Fibroblast of gingiva (primary cell): Measurements from ENCODE around the gene C22orf23.

Experiments used
- DNase-seq: peaks from one replicate; pipeline ENCODE4 v3.0.0-alpha.2; 2011; ENCODE audit warnings: low read depth

The C22orf23 gene

GRCh38 chr22:37925767-37926166 lies 27.6 kb downstream of the C22orf23 start:
- DNase-seq = no peak

- DNase-seq = no peak
These were observed 28.1 kb downstream of the C22orf23 start for GRCh38 chr22:37925330-37925729.

- DNase-seq = no peak
These were observed 28.9 kb downstream of the C22orf23 start for GRCh38 chr22:37924386-37925065.

GRCh38 chr22:37923927-37924326 lies 29.5 kb downstream of the C22orf23 start:
- no peak for DNase-seq

- no peak for DNase-seq
These were observed 31.2 kb downstream of the C22orf23 start for GRCh38 chr22:37922191-37922590.

- DNase-seq = no peak
These were observed 33.3 kb downstream of the C22orf23 start for GRCh38 chr22:37920126-37920525.

DNA sequence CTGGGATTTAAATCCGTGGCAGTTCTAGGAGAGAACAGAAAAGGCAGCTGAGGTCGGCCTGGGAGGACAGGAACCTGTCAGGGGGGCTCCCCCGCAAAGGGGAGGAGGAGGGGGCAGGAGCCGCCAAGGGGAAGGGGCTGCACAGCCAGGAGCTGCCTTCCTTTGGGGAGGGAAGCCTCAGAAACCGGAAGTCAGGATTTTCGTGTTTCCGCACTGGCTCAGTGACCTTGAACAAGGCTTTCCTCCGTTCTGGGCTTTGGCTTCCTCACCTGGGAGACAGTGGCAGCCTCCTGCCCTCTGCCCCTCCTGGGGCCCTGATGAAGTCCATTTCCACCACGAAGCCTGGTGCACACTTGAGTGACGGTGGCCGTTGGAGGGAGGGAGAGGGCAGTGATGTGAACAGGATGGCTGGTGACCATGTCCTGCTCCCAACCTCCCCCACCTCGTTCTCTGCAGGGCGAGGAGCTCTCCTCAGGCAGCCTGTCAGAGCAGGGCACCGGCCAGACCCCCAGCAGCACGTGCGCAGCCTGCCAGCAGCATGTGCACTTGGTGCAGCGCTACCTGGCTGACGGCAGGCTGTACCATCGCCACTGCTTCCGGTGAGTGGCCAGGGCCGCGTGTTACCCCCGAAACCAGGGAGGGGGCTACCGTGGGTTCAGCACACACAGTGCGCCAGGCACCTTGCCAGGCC lies 34.7 kb downstream of the C22orf23 start:
- no peak for DNase-seq

- DNase-seq = no peak
These were observed 35.4 kb downstream of the C22orf23 start for GRCh38 chr22:37917874-37918548.

DNA sequence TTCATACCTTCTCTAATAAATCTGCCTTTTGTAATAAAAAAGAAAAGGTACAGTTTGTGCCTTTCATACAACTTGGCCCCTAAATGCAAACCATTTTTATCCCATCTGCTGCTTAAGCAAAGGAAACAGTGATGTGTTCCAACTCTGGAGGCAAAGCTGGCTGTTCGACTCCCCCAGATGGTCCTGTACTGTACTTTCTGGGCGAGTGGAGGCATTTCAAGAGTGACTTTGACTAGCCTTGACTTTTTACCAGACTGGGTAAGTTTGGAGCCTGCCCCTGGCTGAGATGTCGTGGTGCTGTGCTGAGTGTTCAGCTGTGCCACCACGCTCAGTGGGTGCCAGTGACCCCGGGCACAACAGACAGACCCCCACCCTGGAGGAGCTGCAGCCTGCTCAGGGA lies 37.1 kb downstream of the C22orf23 start:
- no peak for DNase-seq

- DNase-seq = no peak
These were observed 40.1 kb downstream of the C22orf23 start for GRCh38 chr22:37913233-37913721.

- DNase-seq = no peak
These were observed 41.2 kb downstream of the C22orf23 start for GRCh38 chr22:37912171-37912570.

DNA sequence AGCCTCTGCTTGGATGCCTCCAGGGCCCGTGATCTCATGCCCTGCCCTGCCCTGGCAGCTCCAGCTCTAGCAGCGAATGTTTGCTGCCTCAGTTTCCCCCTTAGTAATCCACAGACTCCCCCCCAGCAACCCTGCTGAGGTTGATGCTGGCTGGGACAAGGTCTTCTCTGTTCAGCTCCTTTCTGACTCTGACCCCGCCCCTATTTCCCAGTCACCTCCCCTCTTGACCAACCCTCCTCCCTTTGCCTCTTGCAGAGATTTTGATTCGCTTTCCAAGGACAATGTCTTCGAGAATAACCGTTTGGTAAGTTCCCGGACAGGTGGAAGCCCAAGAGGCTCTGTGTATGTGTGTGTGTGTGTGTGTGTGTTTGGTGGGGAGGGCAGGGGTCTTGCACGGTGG lies 41.7 kb downstream of the C22orf23 start:
- DNase-seq = no peak

DNA sequence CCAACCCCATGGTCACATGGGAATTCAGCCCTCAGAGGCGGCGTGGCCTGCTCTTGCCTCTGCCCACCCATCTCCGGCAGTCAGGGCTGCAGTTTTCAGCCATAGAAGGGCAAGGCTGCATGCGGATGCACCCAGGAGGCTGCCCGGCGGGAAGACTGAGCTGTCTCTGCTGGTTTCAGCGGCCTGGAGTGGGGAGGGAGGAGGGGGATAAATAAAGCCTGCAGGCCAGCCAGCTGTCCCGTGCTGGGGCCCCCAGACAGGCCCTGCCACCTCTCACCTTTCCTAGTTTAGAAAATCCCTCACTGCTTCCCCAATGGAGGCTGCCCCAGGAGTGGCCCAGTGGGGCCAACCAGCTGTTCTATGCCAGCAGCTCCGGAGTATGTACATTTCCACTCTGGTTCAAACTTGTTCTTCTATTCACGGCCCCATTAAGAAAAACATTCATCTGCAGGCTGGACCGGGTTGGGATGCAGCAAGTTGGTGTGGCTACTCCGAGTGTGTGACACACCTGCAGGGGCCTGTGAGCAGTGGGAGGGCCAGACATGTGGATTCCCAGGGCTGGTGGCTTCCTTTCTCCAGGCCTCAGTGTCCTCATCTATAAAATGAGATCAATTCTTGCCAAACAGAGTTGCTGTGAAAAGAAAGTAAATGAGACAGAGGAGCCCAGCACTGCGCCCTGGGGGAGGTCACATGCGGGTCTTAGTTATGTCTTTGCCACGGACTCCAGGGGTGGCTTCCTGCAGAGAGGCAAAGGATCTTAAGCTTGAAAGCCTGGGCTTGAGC lies 42.3 kb downstream of the C22orf23 start:
- no peak for DNase-seq

GRCh38 chr22:37909766-37910165 lies 43.6 kb downstream of the C22orf23 start:
- DNase-seq = peak; percentile 39

DNA sequence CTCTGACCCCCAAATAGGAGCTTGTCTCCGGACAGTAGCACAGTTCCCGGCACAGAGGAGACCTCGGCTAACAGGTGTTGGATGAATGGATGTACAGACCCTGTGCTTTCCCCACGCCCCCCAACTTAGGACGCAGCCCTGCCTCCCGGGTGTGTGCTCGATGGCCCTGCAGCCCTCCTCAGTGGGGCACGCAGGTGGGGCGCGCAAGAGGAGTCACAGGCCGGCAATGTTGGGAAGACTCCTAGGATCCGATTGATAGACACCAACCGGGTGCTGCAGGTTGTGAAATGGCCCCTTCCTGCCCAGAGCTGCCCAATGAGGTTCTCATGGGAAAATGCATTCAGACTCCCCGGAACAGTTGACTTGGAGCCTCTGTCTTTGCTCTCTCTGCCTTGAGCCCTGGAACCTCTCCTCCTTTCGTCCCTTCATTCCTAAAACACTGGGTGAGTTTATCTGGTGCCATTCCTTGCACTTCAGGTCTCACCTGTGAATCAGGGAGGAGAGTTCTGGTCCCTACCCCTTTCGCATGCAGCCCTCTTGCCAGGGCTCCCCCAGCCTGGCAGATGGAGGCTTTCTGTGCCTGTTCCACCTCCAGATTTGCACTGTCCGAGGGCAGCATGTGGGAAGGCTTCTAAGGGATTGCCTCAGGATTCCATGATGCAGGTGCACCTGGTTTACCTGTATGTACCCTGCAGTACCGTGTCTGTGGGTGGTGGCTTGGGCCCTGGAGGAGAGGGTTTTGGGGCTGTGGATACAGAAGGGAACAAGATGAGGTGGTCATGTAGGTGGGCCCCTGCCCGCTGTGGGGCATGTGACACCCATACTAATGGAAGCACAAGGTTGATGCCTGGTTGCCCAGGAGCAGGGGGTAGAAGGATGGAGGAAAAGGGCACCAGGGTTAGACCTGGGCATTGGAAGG lies 46.1 kb downstream of the C22orf23 start:
- peak; percentile 19 for DNase-seq

DNA sequence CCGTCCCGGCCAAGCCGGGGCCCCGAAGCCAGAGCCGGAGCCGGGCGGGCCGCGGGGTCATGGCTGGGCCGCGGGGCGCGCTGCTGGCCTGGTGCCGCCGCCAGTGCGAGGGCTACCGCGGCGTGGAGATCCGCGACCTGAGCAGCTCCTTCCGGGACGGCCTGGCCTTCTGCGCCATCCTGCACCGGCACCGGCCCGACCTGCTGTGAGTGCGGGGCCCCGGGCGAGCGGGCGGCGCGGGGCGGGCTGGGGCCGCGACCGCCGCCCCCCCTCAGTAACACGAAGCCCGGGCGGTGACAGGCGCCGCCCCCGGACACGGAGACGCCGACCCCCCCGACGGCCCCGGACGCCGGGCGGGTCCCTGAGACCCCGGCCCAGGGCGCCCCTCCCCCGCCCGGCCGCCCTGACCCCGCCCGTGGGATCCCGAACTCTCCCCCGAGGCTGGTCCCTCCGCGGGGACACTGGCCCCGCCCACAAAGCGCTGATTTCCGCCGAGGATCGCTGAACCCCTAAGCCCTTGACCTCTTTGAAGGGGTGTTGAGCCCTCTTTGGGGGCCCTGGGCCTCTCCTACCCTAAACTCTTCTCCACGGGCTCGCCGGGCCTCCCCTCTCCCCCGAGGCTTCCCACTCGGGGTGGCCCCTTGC lies 46.9 kb downstream of the C22orf23 start:
- no peak for DNase-seq

DNA sequence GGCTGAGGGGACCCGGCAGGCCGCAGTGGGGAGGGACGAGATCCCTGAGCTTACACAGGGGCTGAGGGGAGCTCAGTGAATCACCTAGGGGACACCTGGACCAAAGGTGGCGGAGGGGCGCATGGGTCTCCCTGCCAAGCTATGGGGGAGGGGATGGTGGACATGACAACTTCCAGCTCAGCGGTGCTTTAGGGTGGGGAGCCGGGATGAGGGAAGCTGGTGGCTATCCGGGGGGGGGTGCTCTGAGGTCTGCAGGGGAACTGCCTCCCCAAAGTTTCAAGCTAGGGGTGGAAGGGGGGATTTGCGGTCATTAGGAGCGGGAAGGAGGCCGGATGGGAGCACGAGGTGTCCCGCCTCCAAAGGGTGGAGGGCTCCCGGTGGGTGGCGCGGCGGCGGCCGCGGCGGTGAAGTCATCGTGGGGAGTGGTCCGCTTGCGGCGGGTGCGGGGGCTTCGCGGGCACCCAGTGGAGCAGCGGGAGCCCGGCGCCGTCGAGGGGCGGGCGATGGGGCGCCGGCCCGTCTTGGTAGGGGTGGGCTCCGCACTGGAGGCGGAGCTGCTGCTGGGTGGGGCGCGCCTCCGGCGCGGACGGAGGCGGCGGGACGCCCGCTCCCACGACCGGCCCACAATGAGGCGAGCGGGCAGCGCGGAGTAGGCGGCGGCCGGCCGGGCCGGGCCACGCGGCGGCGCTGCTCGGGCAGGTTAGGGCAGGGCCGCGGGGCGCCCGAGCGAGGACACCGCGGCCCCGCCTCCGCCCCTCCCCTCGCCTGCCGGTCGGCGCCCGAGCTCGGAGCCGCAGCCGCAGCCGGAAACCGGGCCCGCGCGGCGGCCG lies 47.7 kb downstream of the C22orf23 start, which contains the start of gene MICALL1:
TSS of gene MICALL1 (plus strand) at position 764 of the 830 bp plus-strand sequence. CDS start 126 bp downstream, outside the sequence.
- DNase-seq = peak; percentile 78

GRCh38 chr22:37904572-37905533 lies 48.5 kb downstream of the C22orf23 start:
- peak; percentile 96 for DNase-seq
